Globus pallidus (tissue), 1 donor: ENCODE measurements around the gene ZNF844.
"Not testable (repeated sequence)": the region's sequence is repeated elsewhere in the genome, so short reads cannot be mapped to it uniquely, and the experiment has no call there.

Experiments
- DNase-seq: peaks from one replicate; pipeline ENCODE4 v3.0.0-alpha.2; 2015; ENCODE audit warnings: low spot score

The ZNF844 gene

DNA sequence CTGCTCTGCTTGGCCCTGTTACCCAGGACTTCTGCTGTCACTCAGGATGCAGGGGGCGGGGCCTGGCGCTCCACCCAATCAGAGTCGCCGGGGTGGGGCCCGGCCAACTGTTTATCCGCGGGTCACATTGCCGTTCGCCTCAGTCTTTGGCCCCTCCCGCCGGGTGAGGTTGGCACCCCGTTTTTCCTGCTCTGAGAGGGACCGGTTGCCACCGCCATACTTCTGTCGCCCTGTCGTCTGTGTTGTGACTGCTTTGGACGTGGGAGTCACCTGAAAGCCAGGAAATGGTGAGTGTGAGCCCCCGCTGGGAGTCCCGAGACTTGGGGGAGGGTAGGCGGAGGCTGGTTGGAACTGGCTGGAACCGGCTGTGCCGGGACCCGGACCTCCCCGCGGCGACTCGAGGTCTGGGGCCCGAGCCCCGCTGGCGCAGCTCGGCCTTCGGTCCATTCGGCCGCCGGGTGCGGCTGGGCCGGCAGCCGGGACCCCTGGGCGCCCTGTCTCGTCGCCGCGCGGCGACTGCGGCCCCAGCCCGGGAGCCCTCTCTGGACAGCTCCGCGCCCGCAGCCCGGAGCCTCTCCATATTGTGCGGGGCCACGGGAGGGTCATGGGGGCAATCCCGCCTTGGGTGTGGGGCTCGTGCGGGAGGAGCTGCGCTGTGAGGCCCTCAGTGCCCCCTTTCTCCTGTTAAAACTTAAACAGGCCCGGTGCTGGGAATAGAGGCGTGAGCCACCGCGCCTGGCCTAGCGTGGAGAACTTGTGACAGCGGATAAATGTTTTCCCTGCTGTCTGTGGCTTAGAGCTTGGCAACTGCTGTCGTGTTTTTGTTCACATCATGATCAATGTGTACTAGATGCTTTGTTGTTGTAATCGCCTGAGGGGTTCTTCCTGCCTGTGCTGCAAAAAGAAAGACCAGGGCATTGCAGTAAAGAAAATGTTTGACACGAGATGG, at the start of gene ZNF844:
ZNF844 (plus strand) TSS at position 142 of the 949 bp plus-strand sequence; CDS start at position 285, 143 bp downstream.
- DNase-seq, result peak; percentile 96

DNA sequence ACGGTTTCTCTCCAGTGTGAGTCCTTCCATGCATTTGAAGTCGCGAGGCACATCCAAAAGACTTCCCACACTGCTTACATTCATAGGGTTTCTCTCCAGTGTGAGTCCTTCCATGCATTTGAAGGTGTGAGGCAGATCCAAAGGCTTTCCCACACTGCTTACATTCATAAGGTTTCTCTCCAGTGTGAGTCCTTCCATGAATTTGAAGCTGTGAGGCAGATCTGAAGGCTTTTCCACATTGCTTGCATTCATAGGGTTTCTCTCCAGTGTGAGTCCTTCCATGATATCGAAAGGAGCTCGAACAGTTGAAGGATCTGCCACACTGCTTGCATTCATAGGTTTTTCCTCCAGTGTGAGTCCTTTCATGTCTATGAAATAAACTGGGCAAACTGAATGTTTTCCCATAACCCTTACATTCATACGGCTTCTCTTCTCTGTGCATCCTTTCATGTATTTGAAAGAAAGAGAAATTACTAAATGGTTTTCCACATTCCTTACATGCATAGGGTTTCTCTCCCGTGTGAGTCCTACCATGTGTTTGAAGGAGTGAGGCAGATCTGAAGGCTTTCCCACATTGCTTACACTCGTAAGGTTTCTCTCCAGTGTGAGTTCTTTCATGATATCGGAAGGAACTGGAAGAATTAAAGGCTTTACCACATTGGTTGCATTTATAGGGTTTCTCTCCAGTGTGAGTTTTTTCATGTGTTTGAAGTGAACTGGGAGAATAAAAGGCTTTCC, 49.3 kb upstream of the ZNF844 start:
- DNase-seq, result no peak

DNA sequence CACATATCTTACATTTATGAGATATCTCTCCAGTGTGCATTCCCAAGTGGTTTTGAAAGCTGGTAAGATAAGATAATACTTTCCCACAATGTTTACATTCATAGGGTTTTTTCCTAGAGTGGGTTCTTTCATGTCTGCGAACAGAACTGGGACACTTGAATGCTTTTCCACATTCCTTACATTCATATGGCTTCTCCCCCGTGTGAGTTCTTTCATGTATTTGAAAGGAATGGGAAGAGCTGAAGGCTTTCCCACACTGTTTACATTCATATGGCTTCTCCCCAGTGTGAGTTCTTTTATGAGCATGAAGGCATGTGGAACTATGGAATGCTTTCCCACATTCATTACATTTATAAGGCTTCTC, 48.8 kb upstream of the ZNF844 start:
- no peak for DNase-seq

DNA sequence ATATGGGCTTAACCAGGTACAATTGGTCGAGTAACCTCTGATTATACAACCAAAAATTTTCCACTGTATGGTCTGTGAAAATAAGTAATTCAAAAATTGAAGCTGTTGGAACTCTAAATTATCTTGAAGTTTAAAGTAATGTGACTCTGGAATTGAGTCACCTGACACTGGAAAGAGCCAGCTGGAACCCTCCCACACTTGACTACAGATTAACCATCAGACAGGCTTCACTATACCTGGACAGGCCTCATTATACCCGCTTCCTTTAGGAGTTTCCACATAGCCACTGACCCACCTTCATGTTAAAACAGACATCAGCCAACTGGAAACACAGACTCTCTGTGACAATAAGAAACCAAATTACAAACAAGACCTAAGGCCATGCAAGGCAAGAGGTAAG, 30.3 kb upstream of the ZNF844 start:
- DNase-seq, result no peak

DNA sequence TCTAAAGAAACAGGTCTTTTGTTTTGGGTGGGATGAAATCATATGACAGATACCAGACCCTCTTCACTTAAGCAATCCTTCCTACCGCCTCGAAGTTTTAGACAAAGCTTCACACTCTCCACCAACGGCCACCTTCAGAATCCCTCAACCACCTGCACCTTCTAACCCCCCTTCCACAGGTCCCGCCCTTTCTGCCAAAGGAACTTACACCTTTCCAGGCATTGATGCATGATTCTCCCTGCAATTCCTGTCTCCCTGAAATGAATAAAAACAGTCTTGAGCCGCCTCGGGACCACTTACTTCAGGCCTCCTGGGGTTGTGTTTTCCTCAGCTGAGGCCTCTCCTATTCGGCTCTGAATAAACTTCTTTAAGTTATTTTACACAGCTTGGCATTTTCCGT, 29.9 kb upstream of the ZNF844 start:
- DNase-seq, result no peak

DNA sequence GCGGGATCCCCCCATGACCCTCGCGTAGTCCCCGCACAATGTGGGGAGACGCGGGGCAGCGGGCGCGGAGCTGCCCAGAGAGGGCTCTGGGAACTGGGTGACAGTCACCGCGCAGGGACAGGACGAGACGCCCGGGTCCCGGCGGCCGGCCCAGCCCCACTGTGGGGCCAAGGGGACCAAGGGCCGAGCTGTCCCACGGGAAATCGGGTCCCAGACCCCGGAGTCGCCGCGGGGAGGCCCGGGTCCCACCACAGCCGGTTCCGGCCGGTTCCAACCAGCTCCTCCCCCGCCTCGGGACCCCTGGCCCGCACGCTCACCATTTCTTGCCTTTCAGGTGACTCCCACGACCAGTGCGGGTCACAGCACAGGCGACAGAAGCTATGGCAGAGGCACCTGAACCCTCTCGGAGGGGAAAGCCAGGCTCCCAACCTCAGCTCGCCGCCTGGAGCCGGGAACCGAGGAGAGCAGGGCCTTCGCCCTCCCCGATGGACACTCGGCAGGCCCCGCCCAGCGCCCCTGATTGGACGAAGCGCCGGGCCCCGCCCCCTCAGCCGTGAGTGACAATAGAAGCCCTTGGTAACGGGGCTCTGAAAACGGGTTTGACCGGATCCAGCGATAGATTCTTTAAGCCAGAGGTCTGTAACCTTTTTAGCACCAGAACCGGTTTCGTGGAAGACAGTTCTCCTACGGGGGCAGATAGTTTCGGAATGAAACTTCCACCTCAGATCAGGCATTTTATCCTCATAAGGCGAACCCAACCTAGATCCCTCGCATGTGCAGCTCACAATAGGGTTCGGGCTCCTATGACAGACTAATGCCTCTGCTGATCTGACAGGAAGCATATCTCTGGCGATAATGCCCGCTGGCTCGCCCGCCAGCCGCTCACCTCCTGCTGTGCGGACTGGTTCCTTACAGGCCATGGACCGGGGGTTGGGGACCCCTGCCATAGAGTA, 29.0 kb upstream of the ZNF844 start, which contains the start of gene ZNF433:
ZNF433 (minus strand) TSS at position 460 of the 953 bp plus-strand sequence; CDS start at position 320, 140 bp downstream.
- DNase-seq, result peak; percentile 89

DNA sequence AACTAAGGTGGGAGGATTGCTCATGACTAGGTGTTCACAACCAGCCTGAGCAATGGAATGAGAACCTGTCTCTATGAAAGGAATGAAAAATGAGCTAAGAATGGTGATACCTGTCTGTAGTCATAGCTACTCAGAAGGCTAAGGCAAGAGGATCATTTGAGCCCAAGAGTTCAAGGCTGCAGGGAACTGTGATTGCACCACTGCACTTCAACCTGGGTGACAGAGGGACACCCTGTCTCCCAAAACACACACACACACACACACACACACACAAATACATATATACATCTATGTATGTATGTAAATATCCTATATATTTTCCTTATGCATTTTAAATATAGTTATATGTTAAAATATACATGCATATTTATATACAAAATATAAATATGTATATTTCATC, 21.6 kb upstream of the ZNF844 start:
- DNase-seq, result no peak

DNA sequence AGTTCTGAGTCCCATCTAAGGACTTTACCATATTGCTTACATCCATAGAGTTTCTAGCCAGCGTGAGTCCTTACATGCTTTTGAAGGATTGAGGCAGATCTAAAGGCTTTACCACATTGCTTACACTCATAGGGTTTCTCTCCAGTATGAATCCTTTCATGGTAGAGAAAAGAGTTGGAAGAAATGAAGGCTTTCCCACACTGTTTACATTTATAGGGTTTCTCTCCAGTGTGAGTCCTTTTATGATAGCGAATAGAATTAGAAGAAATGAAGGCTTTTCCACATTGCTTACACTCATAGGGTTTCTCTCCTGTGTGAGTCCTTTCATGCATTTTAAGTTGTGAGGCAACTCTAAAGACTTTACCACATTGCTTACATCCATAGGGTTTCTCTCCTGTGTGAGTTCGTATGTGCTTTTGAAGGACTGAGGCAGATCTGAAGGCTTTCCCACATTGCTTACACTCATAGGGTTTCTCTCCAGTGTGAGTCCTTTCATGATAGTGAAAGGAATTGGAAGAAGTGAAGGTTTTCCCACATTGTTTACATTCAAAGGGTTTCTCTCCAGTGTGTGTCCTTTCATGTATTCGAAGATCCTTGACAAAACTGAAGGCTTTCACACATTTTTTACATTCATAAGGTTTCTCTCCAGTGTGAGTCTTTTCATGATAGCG, 20.6 kb upstream of the ZNF844 start:
- no peak for DNase-seq

DNA sequence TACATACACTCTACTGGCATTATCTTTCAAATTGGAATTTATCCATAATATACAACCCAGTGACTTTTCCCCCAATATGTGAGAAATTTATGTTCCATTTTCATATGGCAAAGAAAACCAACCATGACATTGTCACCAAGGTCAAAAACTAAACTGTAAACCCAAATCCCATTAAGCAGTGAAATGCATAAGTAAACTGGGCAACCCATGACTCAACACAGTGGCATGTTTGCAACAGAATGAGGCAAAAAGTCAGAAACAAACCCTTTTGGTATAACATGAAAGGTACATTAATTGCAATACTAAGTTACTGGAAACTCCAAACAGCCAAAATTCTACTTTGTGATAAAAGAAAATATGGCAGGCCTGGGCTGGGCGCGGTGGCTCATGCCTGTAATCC, 16.7 kb upstream of the ZNF844 start:
- DNase-seq, result no peak

DNA sequence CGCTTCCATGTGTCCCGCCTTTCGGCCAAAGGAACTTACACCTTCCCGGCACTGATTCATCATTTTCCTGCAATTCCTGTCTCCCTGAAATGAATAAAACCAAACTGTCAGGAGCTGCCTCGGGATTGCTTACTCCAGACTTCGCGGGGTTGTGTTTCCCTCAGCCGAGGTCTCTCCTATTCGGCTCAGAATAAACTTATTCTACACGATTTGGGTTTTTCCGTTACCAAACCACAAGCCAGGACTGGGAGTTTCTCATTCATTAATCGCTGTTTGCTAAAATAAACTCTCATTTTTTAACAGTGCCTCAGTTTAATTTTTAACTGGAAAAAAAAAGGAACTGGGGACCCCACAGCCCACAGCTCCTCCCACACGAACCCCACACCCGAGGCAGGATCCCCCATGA, 12.4 kb upstream of the ZNF844 start:
- no peak for DNase-seq

DNA sequence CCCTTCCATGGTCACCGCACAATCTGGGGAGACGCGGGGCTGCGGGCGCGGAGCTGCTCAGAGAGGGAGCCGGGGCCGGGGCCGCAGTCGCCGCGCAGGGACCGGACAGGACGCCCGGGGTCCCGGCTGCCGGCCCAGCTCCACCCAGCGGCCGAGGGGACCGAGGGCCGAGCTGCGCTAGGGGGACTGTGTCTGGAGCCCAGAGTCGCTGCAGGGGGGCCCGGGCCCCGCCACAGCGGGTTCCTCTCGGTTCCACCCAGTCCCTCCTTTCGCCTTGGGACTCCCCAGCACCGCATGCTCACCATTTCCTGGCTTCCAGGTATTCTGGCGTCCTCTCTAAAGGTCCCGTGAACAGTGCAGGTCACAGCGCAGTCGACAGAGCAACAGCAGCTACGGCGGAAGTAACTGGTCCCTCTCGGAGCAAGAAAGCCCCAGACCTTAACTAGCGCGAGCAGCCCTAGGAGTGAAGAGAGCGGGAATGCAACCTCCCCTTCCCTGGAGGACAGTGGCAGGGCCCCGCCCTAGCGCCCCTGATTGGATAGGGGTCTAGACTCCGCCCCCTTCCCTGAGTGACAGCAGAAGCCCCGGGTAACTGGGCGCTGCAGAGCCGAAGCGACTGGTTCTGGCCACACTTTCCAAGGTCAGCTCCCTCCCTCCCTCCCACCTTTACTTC, 11.9 kb upstream of the ZNF844 start, which contains the start of gene ZNF878:
ZNF878 (minus strand) TSS at position 465 of the 673 bp plus-strand sequence; CDS start at position 305, 160 bp downstream.
- peak; percentile 88 for DNase-seq

DNA sequence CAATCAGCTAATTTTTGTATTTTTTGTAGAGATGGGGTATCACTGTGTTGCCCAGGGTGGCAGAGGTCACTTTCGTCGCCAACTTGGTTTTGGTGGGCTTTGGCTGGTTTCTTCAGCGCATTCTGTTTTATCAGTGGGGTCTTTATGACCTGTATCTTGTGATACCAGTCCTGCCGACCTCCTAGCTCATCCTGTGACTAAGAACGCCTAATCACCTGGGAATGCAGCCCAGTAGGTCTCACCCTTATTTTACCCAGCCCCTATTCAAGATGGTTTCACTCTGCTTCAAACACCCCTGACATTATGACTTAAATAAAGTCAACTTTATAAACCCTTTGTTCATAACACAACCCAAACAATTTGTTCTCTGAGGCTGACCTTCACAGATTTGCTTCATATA, 8.7 kb upstream of the ZNF844 start:
- DNase-seq, result no peak

DNA sequence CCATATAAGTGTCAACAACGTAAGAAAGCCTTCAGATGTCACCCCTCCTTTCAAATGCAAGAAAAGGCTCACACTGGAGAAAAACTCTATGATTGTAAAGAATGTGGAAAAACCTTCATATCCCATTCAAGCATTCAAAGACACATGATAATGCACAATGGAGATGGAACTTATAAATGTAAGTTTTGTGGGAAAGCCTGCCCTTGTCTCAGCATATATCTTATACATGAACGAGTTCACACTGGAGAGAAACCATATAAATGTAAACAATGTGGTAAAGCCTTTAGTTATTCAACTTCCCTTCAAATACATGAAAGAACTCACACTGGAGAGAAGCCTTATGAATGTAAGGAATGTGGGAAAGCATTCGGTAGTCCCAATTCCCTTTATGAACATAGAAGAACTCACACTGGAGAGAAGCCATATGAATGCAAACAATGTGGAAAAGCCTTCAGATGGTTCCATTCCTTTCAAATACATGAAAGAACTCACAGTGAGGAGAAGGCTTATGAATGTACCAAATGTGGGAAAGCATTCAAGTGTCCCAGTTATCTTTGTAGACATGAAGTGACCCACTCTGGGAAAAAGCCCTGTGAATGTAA, 11.1 kb downstream of the ZNF844 start:
- DNase-seq, result no peak

DNA sequence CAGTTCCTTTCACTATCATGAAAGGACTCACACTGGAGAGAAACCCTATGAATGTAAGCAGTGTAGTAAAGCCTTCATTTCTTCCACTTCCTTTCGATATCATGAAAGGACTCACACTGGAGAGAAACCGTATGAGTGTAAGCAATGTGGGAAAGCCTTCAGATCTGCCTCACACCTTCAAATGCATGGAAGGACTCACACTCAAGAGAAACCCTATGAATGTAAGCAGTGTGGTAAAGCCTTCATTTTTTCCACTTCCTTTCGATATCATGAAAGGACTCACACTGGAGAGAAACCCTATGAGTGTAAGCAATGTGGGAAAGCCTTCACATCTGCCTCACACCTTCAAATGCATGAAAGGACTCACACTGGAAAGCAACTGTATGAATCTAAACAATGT, 11.8 kb downstream of the ZNF844 start:
- DNase-seq, result not testable (repeated sequence)

DNA sequence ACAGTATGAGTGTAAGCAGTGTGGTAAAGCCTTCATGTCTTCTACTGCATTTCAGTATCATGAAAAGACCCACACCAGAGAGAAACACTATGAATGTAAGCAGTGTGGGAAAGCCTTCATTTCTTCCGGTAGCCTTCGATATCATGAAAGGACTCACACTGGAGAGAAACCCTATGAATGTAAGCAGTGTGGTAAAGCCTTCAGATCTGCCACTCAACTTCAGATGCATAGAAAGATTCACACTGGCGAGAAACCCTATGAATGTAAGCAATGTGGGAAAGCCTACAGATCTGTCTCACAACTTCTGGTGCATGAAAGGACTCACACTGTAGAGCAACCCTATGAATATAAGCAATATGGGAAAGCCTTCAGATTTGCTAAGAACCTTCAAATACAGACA, 12.8 kb downstream of the ZNF844 start:
- no peak for DNase-seq

DNA sequence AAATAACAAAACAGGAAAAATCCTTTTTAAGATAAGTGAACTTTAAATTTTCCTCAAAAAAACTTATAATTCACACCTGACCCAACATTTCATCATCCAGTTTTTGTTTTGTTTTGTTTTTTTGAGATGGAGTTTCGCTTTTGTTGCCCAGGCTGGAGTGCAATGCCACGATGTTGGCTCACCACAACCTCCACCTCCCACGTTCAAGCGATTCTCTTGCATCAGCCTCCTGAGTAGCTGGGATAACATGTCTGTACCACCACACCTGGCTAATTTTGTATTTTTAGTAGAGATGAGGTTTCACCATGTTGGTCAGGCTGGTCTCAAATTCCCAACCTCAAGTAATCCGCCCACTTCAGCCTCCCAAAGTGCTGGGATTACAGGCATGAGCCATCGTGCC, 18.8 kb downstream of the ZNF844 start:
- DNase-seq, result not testable (repeated sequence)

DNA sequence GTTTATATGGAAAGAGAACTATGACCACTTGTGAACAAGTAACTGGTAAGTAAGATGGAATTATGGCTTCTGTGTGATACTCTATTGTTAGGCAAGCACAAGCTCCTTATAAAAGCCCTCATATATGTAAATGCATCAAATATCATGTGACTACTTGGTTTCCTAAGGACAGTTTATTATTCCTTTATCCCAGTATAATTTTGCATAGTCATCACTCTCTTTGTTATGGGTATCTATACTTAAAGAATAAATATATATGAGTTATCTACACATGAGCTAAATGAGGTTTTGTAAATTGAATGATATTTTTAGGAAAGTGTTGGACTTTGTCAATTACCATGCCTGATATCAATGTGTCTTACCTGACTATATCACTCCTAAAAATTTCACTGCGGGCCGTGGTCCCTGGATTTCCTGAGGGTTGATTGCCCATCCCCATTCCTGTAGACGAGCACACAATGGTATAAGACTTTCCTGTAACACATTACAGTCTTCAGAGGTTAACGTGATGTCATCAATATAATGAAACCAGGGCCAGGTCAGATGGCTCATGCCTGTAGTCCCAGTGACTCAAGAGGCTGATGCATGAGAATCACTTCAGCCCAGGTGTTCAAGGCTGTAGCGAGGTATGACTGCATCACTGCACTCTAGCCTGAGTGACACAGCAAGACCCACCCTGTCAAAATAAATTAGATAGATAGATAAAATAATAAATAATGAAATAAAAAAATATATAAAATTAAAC, 20.7 kb downstream of the ZNF844 start:
- DNase-seq, result no peak

DNA sequence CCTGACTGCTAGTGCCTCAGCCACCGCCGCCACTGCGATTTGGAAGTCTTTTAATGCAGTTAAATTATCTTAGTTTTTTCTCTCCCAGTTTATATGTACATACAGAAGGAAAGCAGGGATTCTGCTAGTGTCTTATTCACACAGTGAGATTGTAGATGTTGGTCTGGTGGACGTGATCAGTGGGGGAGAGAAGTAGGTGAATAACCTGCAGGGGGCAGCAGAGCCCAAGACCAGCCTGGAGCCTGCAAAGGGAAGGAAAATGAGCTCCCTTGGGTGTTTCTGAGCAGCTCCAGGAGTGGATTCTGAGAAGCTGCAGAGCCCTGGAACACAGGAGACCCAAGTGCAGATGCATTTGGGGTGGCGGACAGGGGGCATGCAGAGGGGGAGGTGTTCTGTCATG, 26.3 kb downstream of the ZNF844 start:
- peak; percentile 67 for DNase-seq

DNA sequence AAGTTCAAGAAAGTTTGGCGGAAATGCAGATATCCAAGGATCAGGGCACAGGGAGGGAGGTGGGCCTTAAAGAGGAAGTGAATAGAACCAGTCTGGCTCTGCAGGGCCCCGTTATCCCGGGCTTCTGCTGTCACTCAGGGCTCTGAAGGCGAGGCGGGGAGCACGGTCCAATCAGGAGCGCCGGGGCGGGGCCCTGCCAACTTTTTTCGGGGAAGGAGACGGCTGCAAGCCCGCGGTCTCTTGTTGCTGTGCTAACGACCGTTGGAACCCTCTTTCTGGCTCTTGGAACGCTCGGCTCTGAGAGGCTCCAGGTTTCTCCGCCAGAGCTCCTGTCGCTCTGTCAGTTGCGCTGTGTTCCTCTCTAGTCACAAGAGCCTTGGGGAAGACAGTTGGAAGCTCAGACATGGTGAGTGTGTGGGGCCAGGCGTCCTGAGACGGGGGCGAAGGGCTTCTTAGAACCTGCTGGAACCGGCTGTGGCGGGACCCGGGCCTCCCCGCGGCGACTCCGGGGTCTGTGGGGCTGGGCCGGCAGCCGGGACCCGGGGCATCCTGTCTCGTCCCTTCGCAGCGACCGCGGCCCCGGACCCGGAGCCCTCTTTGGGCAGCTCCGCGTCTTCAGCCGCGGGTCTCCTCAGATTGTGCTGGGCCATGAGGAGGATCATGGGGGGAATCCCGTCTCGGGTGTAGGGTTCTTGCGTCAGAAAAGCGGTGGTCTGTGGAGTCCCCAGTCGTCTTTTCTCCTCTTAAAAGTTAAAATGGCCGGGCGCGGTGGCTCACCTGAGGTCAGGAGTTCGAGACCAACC, 27.7 kb downstream of the ZNF844 start:
- DNase-seq, result peak; percentile 66
